Mesenchymal stem cell (in vitro differentiated cells and primary cell): ENCODE results near the gene C1GALT1C1L.
"Not testable (repeated sequence)": the region's sequence is repeated elsewhere in the genome, so short reads cannot be mapped to it uniquely, and the experiment has no call there.

ENCODE experiments used
- DNase-seq: peaks from one replicate; pipeline ENCODE4 v3.0.0-alpha.2; 2013
- H2AFZ ChIP-seq: one replicate; pipeline ENCODE4 v1.6.1; 2013; ENCODE audit warnings: low read depth, mild to moderate bottlenecking, control low read depth, inconsistent platforms, low read length, moderate library complexity
- H2AK5ac ChIP-seq: 2 replicates; pipeline ENCODE4 v1.6.1; 2013; ENCODE audit warnings: low read length, moderate library complexity, mild to moderate bottlenecking, inconsistent platforms; ENCODE audit not compliant: severe bottlenecking
- H2BK120ac ChIP-seq: one replicate; pipeline ENCODE4 v1.6.1; 2013; ENCODE audit warnings: low read depth, mild to moderate bottlenecking, inconsistent platforms, low read length, moderate library complexity
- H2BK12ac ChIP-seq, 2 experiments: one replicate each; pipeline ENCODE4 v1.6.1; 2013; ENCODE audit warnings: inconsistent platforms in 2 of 2, low read length in 2 of 2, mild to moderate bottlenecking in 2 of 2, moderate library complexity in 2 of 2, control low read depth in 1 of 2
- H2BK15ac ChIP-seq: one replicate; pipeline ENCODE4 v1.6.1; 2013; ENCODE audit warnings: mild to moderate bottlenecking, low read depth, inconsistent platforms; ENCODE audit not compliant: poor library complexity, severe bottlenecking
- H2BK5ac ChIP-seq: 2 replicates; pipeline ENCODE4 v1.6.1; 2013; ENCODE audit warnings: low read depth, mild to moderate bottlenecking, low read length, control low read depth, inconsistent platforms; ENCODE audit not compliant: poor library complexity, severe bottlenecking
- H3K14ac ChIP-seq, 2 experiments: one replicate each; pipeline ENCODE4 v1.6.1; 2013; ENCODE audit warnings: inconsistent platforms in 2 of 2, low read length in 2 of 2, control low read depth in 1 of 2, mild to moderate bottlenecking in 1 of 2, moderate library complexity in 1 of 2
- H3K18ac ChIP-seq, 2 experiments: one replicate each; pipeline ENCODE4 v1.6.1; 2013; ENCODE audit warnings: inconsistent platforms in 2 of 2, low read length in 2 of 2, control low read depth in 1 of 2, low read depth in 1 of 2, mild to moderate bottlenecking in 1 of 2
- H3K23ac ChIP-seq, 2 experiments: one replicate each; pipeline ENCODE4 v1.6.1; 2013; ENCODE audit warnings: inconsistent platforms in 2 of 2, low read length in 2 of 2, mild to moderate bottlenecking in 2 of 2, moderate library complexity in 2 of 2, control low read depth in 1 of 2
- H3K27ac ChIP-seq: 2 replicates; pipeline ENCODE4 v1.5.1; 2013; ENCODE audit warnings: mild to moderate bottlenecking, moderate library complexity, low read length, control low read depth, inconsistent platforms; ENCODE audit not compliant: poor library complexity, severe bottlenecking
- H3K27me3 ChIP-seq, 2 experiments: 2 replicates each; pipeline versions ENCODE4 v1.6.1 to v1.7.0; 2013; ENCODE audit warnings: low read length in 2 of 2, mild to moderate bottlenecking in 2 of 2, moderate library complexity in 2 of 2, control low read depth in 1 of 2, inconsistent platforms in 1 of 2; ENCODE audit not compliant: control insufficient read depth in 1 of 2, insufficient read depth in 1 of 2
- H3K36me3 ChIP-seq, 2 experiments: 2 replicates each; pipeline versions ENCODE4 v1.6.1 to v1.7.0; 2013; ENCODE audit warnings: low read length in 2 of 2, control low read depth in 1 of 2, inconsistent platforms in 1 of 2, low read depth in 1 of 2, mild to moderate bottlenecking in 1 of 2; ENCODE audit not compliant: insufficient read depth in 2 of 2, control insufficient read depth in 1 of 2
- H3K4ac ChIP-seq, 2 experiments: one replicate each; pipeline ENCODE4 v1.6.1; 2013; ENCODE audit warnings: inconsistent platforms in 2 of 2, low read length in 2 of 2, mild to moderate bottlenecking in 2 of 2, moderate library complexity in 2 of 2, control low read depth in 1 of 2, low read depth in 1 of 2
- H3K4me1 ChIP-seq: 2 replicates; pipeline ENCODE4 v1.6.1; 2013; ENCODE audit warnings: low read depth, low read length, control low read depth; ENCODE audit not compliant: control insufficient read depth, insufficient read depth
- H3K4me2 ChIP-seq: 2 replicates; pipeline ENCODE4 v1.6.1; 2013; ENCODE audit warnings: low read length, mild to moderate bottlenecking, inconsistent platforms; ENCODE audit not compliant: poor library complexity, severe bottlenecking
- H3K4me3 ChIP-seq, 2 experiments: 2 replicates each; pipeline versions ENCODE4 v1.5.1 to v1.7.0; 2013; ENCODE audit warnings: low read length in 2 of 2, mild to moderate bottlenecking in 2 of 2, control low read depth in 1 of 2, low read depth in 1 of 2; ENCODE audit not compliant: insufficient read depth in 1 of 2
- H3K79me1 ChIP-seq: replicated peaks from 2 replicates; pipeline ENCODE4 v1.6.1; 2013; ENCODE audit warnings: mild to moderate bottlenecking, control low read depth, low read length, inconsistent platforms; ENCODE audit not compliant: poor library complexity, severe bottlenecking
- H3K9ac ChIP-seq: 2 replicates; pipeline ENCODE4 v1.7.0; 2013; ENCODE audit warnings: mild to moderate bottlenecking, low read length, moderate library complexity
- H3K9me3 ChIP-seq: 2 replicates; pipeline ENCODE4 v1.7.0; 2013; ENCODE audit warnings: mild to moderate bottlenecking, low read length; ENCODE audit not compliant: control insufficient read depth
- H4K8ac ChIP-seq: one replicate; pipeline ENCODE4 v1.6.1; 2013; ENCODE audit warnings: inconsistent platforms, mild to moderate bottlenecking, low read length, moderate library complexity
- H4K91ac ChIP-seq: one replicate; pipeline ENCODE4 v1.6.1; 2013; ENCODE audit warnings: mild to moderate bottlenecking, low read length, inconsistent platforms
- WGBS: methylation state at CpG from one replicate; pipeline ENCODE4 v1.1.7; 2013; ENCODE audit warnings: mixed read lengths; 5-methylcytosine and 5-hydroxymethylcytosine counted together

Gene C1GALT1C1L

GRCh38 chr2:43701111-43701510 is 24.9 kb upstream of the C1GALT1C1L start:
- Histone ChIP-seq H2BK120ac (no peak overlapping the region), H3K9ac (no peak overlapping the region), H3K4ac (no peak overlapping the region), H3K4me2 (no peak overlapping the region), H3K36me3 (peaks cover 0 to 3% of the 10 kb centered on the region in 2 experiments), H2BK5ac (no peak overlapping the region), H2AFZ (no peak overlapping the region), H2AK5ac (no peak overlapping the region), H3K14ac (no peak overlapping the region), H2BK15ac (no peak overlapping the region), H3K4me1 (no peaks in the 10 kb centered on the region), H3K4me3 (no peak overlapping the region), H3K23ac (no peak overlapping the region), H3K9me3 (no peaks in the 10 kb centered on the region), H3K27me3 (no peaks in the 10 kb centered on the region), H2BK12ac (no peak overlapping the region), H3K27ac (no peak overlapping the region), H3K79me1 (no peaks in the 10 kb centered on the region), H4K91ac (no peak overlapping the region), H3K18ac (no peak overlapping the region), H4K8ac (no peak overlapping the region)
- no peak for DNase-seq

GRCh38 chr2:43699761-43700160 is 23.5 kb upstream of the C1GALT1C1L start:
- H3K4me2 ChIP-seq = no peak overlapping the region
- H3K27ac ChIP-seq = no peak overlapping the region
- H3K79me1 ChIP-seq = no peaks in the 10 kb centered on the region
- H3K4ac ChIP-seq = no peak overlapping the region
- H2BK15ac ChIP-seq = no peak overlapping the region
- no peaks in the 10 kb centered on the region for H3K4me1 ChIP-seq
- 93% methylated on average over 2 of the region's 3 CpGs for WGBS
- no peak overlapping the region for H2BK120ac ChIP-seq
- H3K23ac ChIP-seq = no peak overlapping the region
- H3K36me3 ChIP-seq = peaks cover 3 to 7% of the 10 kb centered on the region in 2 experiments
- H2AK5ac ChIP-seq = no peak overlapping the region
- no peak overlapping the region for H3K9ac ChIP-seq
- no peaks in the 10 kb centered on the region for H3K9me3 ChIP-seq
- H4K91ac ChIP-seq = no peak overlapping the region
- H3K14ac ChIP-seq = no peak overlapping the region
- peak overlapping the region in 1 of 2 experiments; percentile 16 for H3K18ac ChIP-seq
- no peak overlapping the region for H4K8ac ChIP-seq
- no peak overlapping the region for H2BK12ac ChIP-seq
- H3K27me3 ChIP-seq = no peaks in the 10 kb centered on the region
- no peak overlapping the region for H3K4me3 ChIP-seq
- H2BK5ac ChIP-seq = no peak overlapping the region
- DNase-seq = no peak
- no peak overlapping the region for H2AFZ ChIP-seq

GRCh38 chr2:43698140-43698539 is 21.9 kb upstream of the C1GALT1C1L start:
- not testable (repeated sequence) for H3K36me3 ChIP-seq, DNase-seq, H3K18ac ChIP-seq, H4K8ac ChIP-seq, H3K23ac ChIP-seq, H2AK5ac ChIP-seq, H3K4me2 ChIP-seq, H3K4me1 ChIP-seq, H2BK120ac ChIP-seq, H3K9ac ChIP-seq, H2BK12ac ChIP-seq, H3K27ac ChIP-seq, H3K79me1 ChIP-seq, H3K4ac ChIP-seq, H2AFZ ChIP-seq, H2BK15ac ChIP-seq, H3K27me3 ChIP-seq, H4K91ac ChIP-seq, H3K9me3 ChIP-seq, H2BK5ac ChIP-seq, H3K4me3 ChIP-seq, H3K14ac ChIP-seq
- WGBS = 95% methylated on average over 4 of the region's 6 CpGs

GRCh38 chr2:43692428-43692994 is 16.3 kb upstream of the C1GALT1C1L start:
- no peak for DNase-seq
- no peak overlapping the region for H2BK15ac ChIP-seq

More at GRCh38 chr2:43692428-43692994, 16.3 kb upstream of the C1GALT1C1L start:
- no peak overlapping the region for H3K14ac ChIP-seq
- no peak overlapping the region for H2BK12ac ChIP-seq
- H3K4me3 ChIP-seq = no peak overlapping the region
- no peak overlapping the region for H3K27ac ChIP-seq
- no peak overlapping the region for H3K4ac ChIP-seq
- no peaks in the 10 kb centered on the region for H3K27me3 ChIP-seq
- no peak overlapping the region for H3K9ac ChIP-seq
- no peak overlapping the region for H3K18ac ChIP-seq
- H2AFZ ChIP-seq = no peak overlapping the region
- H2BK5ac ChIP-seq = no peak overlapping the region
- no peaks in the 10 kb centered on the region for H3K4me1 ChIP-seq
- no peaks in the 10 kb centered on the region for H3K9me3 ChIP-seq
- H2BK120ac ChIP-seq = no peak overlapping the region
- H2AK5ac ChIP-seq = no peak overlapping the region
- 93% methylated on average over 5 of the region's 5 CpGs for WGBS
- no peak overlapping the region for H3K4me2 ChIP-seq
- peaks cover 0 to 7% of the 10 kb centered on the region in 2 experiments for H3K36me3 ChIP-seq
- no peak overlapping the region for H4K91ac ChIP-seq
- no peaks in the 10 kb centered on the region for H3K79me1 ChIP-seq
- no peak overlapping the region for H3K23ac ChIP-seq
- no peak overlapping the region for H4K8ac ChIP-seq
